ENCODE measurements around the gene PABPN1L.
A peak's percentile ranks its signal among the peaks of the same experiment; 100 is the strongest.

The PABPN1L gene

GRCh38 chr16:88818575-88818874 lies 47.9 kb downstream of the PABPN1L start:
- Mint-ChIP-seq H3K27ac (no peak overlapping the region), H3K36me3 (no peaks in the 10 kb centered on the region), H3K4me1 (peaks cover 3% of the 10 kb centered on the region), H3K9me3 (no peaks in the 10 kb centered on the region), H3K27me3 (no peaks in the 10 kb centered on the region), H3K4me3 (no peak overlapping the region)
- CTCF ChIA-PET = no interaction called here
- no peak for DNase-seq

- CTCF ChIA-PET = no interaction called here
- no peak for DNase-seq
- Mint-ChIP-seq H3K9me3 (no peaks in the 10 kb centered on the region), H3K27me3 (no peaks in the 10 kb centered on the region), H3K36me3 (no peaks in the 10 kb centered on the region), H3K4me1 (peaks cover 3% of the 10 kb centered on the region), H3K27ac (no peak overlapping the region), H3K4me3 (no peak overlapping the region)
Observed at GRCh38 chr16:88817785-88818574, 48.5 kb downstream of the PABPN1L start.

- no peak overlapping the region for H3K4me3 Mint-ChIP-seq
- CTCF ChIA-PET = interaction anchor here (1.0 to 1.5 kb wide), 2 partner anchors 41 to 350 kb away, joined by 4 to 5 read pairs; no protein-coding TSS in a partner anchor
- H3K9me3 Mint-ChIP-seq = no peaks in the 10 kb centered on the region
- no peaks in the 10 kb centered on the region for H3K36me3 Mint-ChIP-seq
- peaks cover 10% of the 10 kb centered on the region for H3K4me1 Mint-ChIP-seq
- no peak for DNase-seq
- H3K27ac Mint-ChIP-seq = no peak overlapping the region
- H3K27me3 Mint-ChIP-seq = no peaks in the 10 kb centered on the region
Observed at GRCh38 chr16:88816736-88817535, 49.5 kb downstream of the PABPN1L start.

- CTCF ChIA-PET = interaction anchor here (0.9 to 3.0 kb wide), 3 partner anchors 41 to 402 kb away, joined by 3 to 14 read pairs (median 4); partner anchors contain the start of genes GALNS, TRAPPC2L and ZNF778
- Mint-ChIP-seq H3K9me3 (no peaks in the 10 kb centered on the region), H3K27ac (no peak overlapping the region), H3K36me3 (no peaks in the 10 kb centered on the region), H3K4me3 (no peak overlapping the region), H3K27me3 (no peaks in the 10 kb centered on the region), H3K4me1 (peaks cover 11% of the 10 kb centered on the region)
- DNase-seq = peak; percentile 72
Observed at GRCh38 chr16:88815901-88816589, 50.4 kb downstream of the PABPN1L start.

- Mint-ChIP-seq H3K27me3 (no peaks in the 10 kb centered on the region), H3K27ac (no peak overlapping the region), H3K4me3 (no peak overlapping the region), H3K9me3 (no peaks in the 10 kb centered on the region), H3K4me1 (peaks cover 15% of the 10 kb centered on the region), H3K36me3 (no peaks in the 10 kb centered on the region)
- CTCF ChIA-PET = interaction anchor here (0.9 to 3.0 kb wide), 3 partner anchors 42 to 403 kb away, joined by 3 to 14 read pairs (median 3); partner anchors contain the start of genes GALNS, TRAPPC2L and ZNF778
- DNase-seq = no peak
Observed at GRCh38 chr16:88815227-88815626, 51.2 kb downstream of the PABPN1L start.

- H3K4me3 Mint-ChIP-seq = no peak overlapping the region
- H3K27me3 Mint-ChIP-seq = no peaks in the 10 kb centered on the region
Observed at GRCh38 chr16:88814144-88814502, 52.3 kb downstream of the PABPN1L start.

More at GRCh38 chr16:88814144-88814502, 52.3 kb downstream of the PABPN1L start:
- Mint-ChIP-seq H3K9me3 (no peaks in the 10 kb centered on the region), H3K36me3 (peaks cover under 1% of the 10 kb centered on the region), H3K27ac (no peak overlapping the region), H3K4me1 (peaks cover 22% of the 10 kb centered on the region)
- CTCF ChIA-PET = interaction anchor here (1.4 to 3.0 kb wide), 3 partner anchors 43 to 77 kb away, joined by 3 to 14 read pairs (median 4); partner anchors contain the start of genes GALNS and TRAPPC2L
- DNase-seq = no peak

Data from activated naive CD4-positive, alpha-beta T cell treated with anti-CD3 and anti-CD28 coated beads, Interleukin-2, amount 10 ng/mL, durations not matched to agents 7 days and 5 days (primary cell).